T-cell (primary cell): ENCODE measurements around the gene KPNA1. TPM values are rescaled to one million over a fixed set of nuclear protein-coding genes. Genes with fewer than 3 reads are reported as not detected.

Experiments used
- ATAC-seq, 4 experiments: fragments of 200-7000 bp in 3 of 4; fragments of 150-1000 bp in 1 of 4; cut with Tn5 transposase; replicated peaks in 1 of 4; 1 replicate in 3 of 4; 2 replicates in 1 of 4; pipeline ENCODE4 v1.10.0; 2021; ENCODE audit warnings: moderate library complexity in 3 of 4, mild to moderate bottlenecking in 2 of 4, moderate number of reproducible peaks in 1 of 4
- CTCF ChIA-PET, 2 donors: fragments of 300-600 bp; sonication (Branson Sonifier 250); formaldehyde crosslinking; loops; one replicate each; lab custom pipeline; 2022; ENCODE audit warnings: antibody characterized with exemption in 2 of 2; lab: Charles Lee
- POLR2A ChIA-PET, 2 donors: fragments of 300-600 bp; sonication (Branson Sonifier 250); formaldehyde crosslinking; loops; one replicate each; lab custom pipeline; 2022; ENCODE audit warnings: antibody characterized with exemption in 2 of 2; lab: Charles Lee
- DNase-seq, 35 experiments: peaks; one replicate each; pipeline versions ENCODE4 v3.0.0 to v3.0.0-alpha.2; 2013 to 2023
- H3K27ac ChIP-seq: one replicate; pipeline ENCODE4 v1.5.1; 2013; ENCODE audit warnings: low read length
- H3K27me3 ChIP-seq, 2 experiments: replicated peaks in 1 of 2; 1 replicate in 1 of 2; 2 replicates in 1 of 2; pipeline versions ENCODE4 v1.6.1 to v1.7.0; 2013; ENCODE audit warnings: low read length in 1 of 2, mixed read lengths in 1 of 2; ENCODE audit not compliant: control insufficient read depth in 2 of 2, insufficient read depth in 2 of 2; ENCODE audit errors: extremely low read depth in 1 of 2
- H3K36me3 ChIP-seq, 2 donors: 1 replicate in 1 of 2; 2 replicates in 1 of 2; pipeline versions ENCODE4 v1.6.1 to v1.7.0; 2013; ENCODE audit warnings: low read length in 1 of 2; ENCODE audit not compliant: control insufficient read depth in 2 of 2, insufficient read depth in 1 of 2; ENCODE audit errors: extremely low read depth in 1 of 2
- H3K4me1 ChIP-seq, 2 experiments: 1 replicate in 1 of 2; 2 replicates in 1 of 2; pipeline versions ENCODE4 v1.6.1 to v1.7.0; 2013; ENCODE audit warnings: low read length in 2 of 2, mixed read lengths in 1 of 2; ENCODE audit not compliant: insufficient read depth in 2 of 2, control insufficient read depth in 1 of 2; ENCODE audit errors: extremely low read depth in 1 of 2
- H3K4me3 ChIP-seq, 2 donors: 1 replicate in 1 of 2; 2 replicates in 1 of 2; pipeline versions ENCODE4 v1.5.1 to v1.7.0; 2013; ENCODE audit warnings: mild to moderate bottlenecking in 2 of 2, low read length in 1 of 2, moderate library complexity in 1 of 2; ENCODE audit not compliant: control insufficient read depth in 1 of 2; ENCODE audit errors: extremely low read depth in 1 of 2
- H3K9me3 ChIP-seq: 2 replicates; pipeline ENCODE4 v1.7.0; 2013
- H3K27ac Mint-ChIP-seq, 2 donors: one replicate each; pipeline ENCODE4 v1.8.0; 2020 to 2021; ENCODE audit warnings: mild to moderate bottlenecking in 2 of 2, mixed read lengths in 2 of 2
- H3K27me3 Mint-ChIP-seq, 2 donors: one replicate each; pipeline ENCODE4 v1.8.0; 2021 to 2022; ENCODE audit warnings: mixed read lengths in 2 of 2
- H3K36me3 Mint-ChIP-seq: one replicate; pipeline ENCODE4 v1.8.0; 2021; ENCODE audit warnings: mixed read lengths
- H3K4me1 Mint-ChIP-seq, 3 donors: one replicate each; pipeline ENCODE4 v1.8.0; 2020 to 2022; ENCODE audit warnings: mixed read lengths in 3 of 3, mild to moderate bottlenecking in 1 of 3
- H3K4me3 Mint-ChIP-seq, 3 donors: one replicate each; pipeline ENCODE4 v1.8.0; 2020 to 2022; ENCODE audit warnings: mild to moderate bottlenecking in 3 of 3, mixed read lengths in 3 of 3, moderate library complexity in 3 of 3
- H3K9me3 Mint-ChIP-seq, 3 donors: one replicate each; pipeline ENCODE4 v1.8.0; 2020 to 2022; ENCODE audit warnings: mixed read lengths in 3 of 3
- WGBS: methylation state at CpG from one replicate; pipeline ENCODE4 v1.1.5; 2013; ENCODE audit warnings: missing lambda C conversion rate; ENCODE audit not compliant: insufficient coverage; 5-methylcytosine and 5-hydroxymethylcytosine counted together
- total RNA-seq, 35 experiments: library from RNA in 6 of 35; stranded (reverse) in 6 of 35; fragments of 120-200 nt in 1 of 35; gene quantifications; one replicate each; pipeline versions ENCODE4 v1.2.1 to v1.2.4 and lab custom pipeline; 2013 to 2026

KPNA1 gene
- total RNA-seq, 5 donors from 2014 or later (not counting 1 experiment from before 2014, with no cell fraction given), result 55.2 to 65.0 (median 57.5) TPM

GRCh38 chr3:122435950-122436349, 78.8 kb downstream of the KPNA1 start:
- no peak overlapping the region for H3K27ac ChIP-seq
- H3K27me3 Mint-ChIP-seq, result no peaks in the 10 kb centered on the region
- no peak for ATAC-seq
- H3K36me3 Mint-ChIP-seq, result peaks cover 77% of the 10 kb centered on the region
- DNase-seq, result no peak
- H3K4me3 Mint-ChIP-seq, result no peak overlapping the region
- H3K9me3 Mint-ChIP-seq, result peaks cover 0 to 11% (median 5%) of the 10 kb centered on the region in 3 donors
- no peaks in the 10 kb centered on the region for H3K27me3 ChIP-seq
- 100% methylated on average over 1 of the region's 9 CpGs for WGBS
- H3K4me1 Mint-ChIP-seq, result no peaks in the 10 kb centered on the region
- ChIA-PET POLR2A (no interaction called here), CTCF (no interaction called here)
- H3K36me3 ChIP-seq, result peaks cover 8 to 64% of the 10 kb centered on the region in 2 donors
- H3K4me1 ChIP-seq, result no peaks in the 10 kb centered on the region
- H3K27ac Mint-ChIP-seq, result no peak overlapping the region
- no peak overlapping the region for H3K4me3 ChIP-seq
- H3K9me3 ChIP-seq, result peaks cover 2% of the 10 kb centered on the region

- H3K4me3 Mint-ChIP-seq, result no peak overlapping the region
- ATAC-seq (no peak), DNase-seq (no peak)
- 100% methylated on average over 1 of the region's 2 CpGs for WGBS
- H3K27ac Mint-ChIP-seq, result no peak overlapping the region
- Histone ChIP-seq H3K36me3 (peaks cover 6 to 45% of the 10 kb centered on the region in 2 donors), H3K4me3 (no peak overlapping the region), H3K27me3 (no peaks in the 10 kb centered on the region), H3K9me3 (peaks cover 5% of the 10 kb centered on the region), H3K27ac (no peak overlapping the region), H3K4me1 (no peaks in the 10 kb centered on the region)
- CTCF ChIA-PET, result no interaction called here
- POLR2A ChIA-PET, result interaction anchor here in 1 of 2 donors (0.5 to 0.6 kb wide), 2 partner anchors 13 to 30 kb away, joined by 5 to 6 read pairs; no protein-coding TSS in a partner anchor
- H3K36me3 Mint-ChIP-seq, result peaks cover 78% of the 10 kb centered on the region
- peaks cover 0 to 7% (median 3%) of the 10 kb centered on the region in 3 donors for H3K9me3 Mint-ChIP-seq
- H3K27me3 Mint-ChIP-seq, result no peaks in the 10 kb centered on the region
- H3K4me1 Mint-ChIP-seq, result peaks cover 0 to 6% (median 6%) of the 10 kb centered on the region in 3 donors
These were observed 84.4 kb downstream of the KPNA1 start for GRCh38 chr3:122430371-122430770.

- H3K4me3 ChIP-seq, result no peak overlapping the region
- Mint-ChIP-seq H3K9me3 (peaks cover 0 to 7% (median 3%) of the 10 kb centered on the region in 3 donors), H3K27ac (peak overlapping the region; percentile 44 to 71), H3K27me3 (no peaks in the 10 kb centered on the region), H3K4me3 (no peak overlapping the region), H3K36me3 (peaks cover 68% of the 10 kb centered on the region), H3K4me1 (peaks cover 0 to 6% (median 6%) of the 10 kb centered on the region in 3 donors)
- ChIA-PET POLR2A (no interaction called here), CTCF (no interaction called here)
- H3K36me3 ChIP-seq, result peaks cover 6 to 39% of the 10 kb centered on the region in 2 donors
- no CpG with 5 or more reads among the region's 2 CpGs for WGBS
- peaks cover 5% of the 10 kb centered on the region for H3K9me3 ChIP-seq
- no peak overlapping the region for H3K27ac ChIP-seq
- ATAC-seq (no peak), DNase-seq (no peak)
- no peaks in the 10 kb centered on the region for H3K27me3 ChIP-seq
- no peaks in the 10 kb centered on the region for H3K4me1 ChIP-seq
These were observed 86.8 kb downstream of the KPNA1 start for GRCh38 chr3:122427857-122428471.

GRCh38 chr3:122421836-122422235, 92.9 kb downstream of the KPNA1 start:
- Histone ChIP-seq H3K27ac (no peak overlapping the region), H3K27me3 (no peaks in the 10 kb centered on the region), H3K4me3 (no peak overlapping the region), H3K9me3 (no peaks in the 10 kb centered on the region), H3K36me3 (peaks cover 2 to 19% of the 10 kb centered on the region in 2 donors), H3K4me1 (peaks cover 4 to 6% of the 10 kb centered on the region in 2 experiments)
- peaks cover 28% of the 10 kb centered on the region for H3K36me3 Mint-ChIP-seq
- ATAC-seq (no peak), DNase-seq (no peak)
- H3K27ac Mint-ChIP-seq, result no peak overlapping the region
- H3K27me3 Mint-ChIP-seq, result no peaks in the 10 kb centered on the region
- H3K4me1 Mint-ChIP-seq, result peaks cover 4 to 20% (median 19%) of the 10 kb centered on the region in 3 donors
- WGBS, result no CpG with 5 or more reads among the region's 2 CpGs
- POLR2A ChIA-PET, result no interaction called here
- CTCF ChIA-PET, result no interaction called here
- no peak overlapping the region for H3K4me3 Mint-ChIP-seq
- no peaks in the 10 kb centered on the region for H3K9me3 Mint-ChIP-seq

DNA sequence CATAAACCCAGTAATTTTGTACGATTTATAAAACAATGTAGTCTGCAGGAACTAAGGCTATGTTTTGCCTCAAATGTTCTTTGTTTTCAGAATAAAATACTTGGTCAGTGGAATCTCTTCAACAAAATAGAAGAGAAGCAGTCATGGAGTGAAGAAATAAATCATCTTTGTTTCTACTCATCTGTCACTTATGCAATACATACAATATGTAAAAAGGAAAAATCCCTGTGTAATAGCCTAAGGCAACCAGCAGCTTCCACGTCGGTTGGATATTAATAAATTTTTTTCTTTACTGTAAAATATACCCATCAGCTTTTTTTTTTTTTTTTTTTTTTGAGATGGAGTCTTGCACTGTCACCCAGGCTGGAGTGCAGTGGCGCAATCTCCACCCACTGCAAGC, 93.6 kb downstream of the KPNA1 start:
- ChIA-PET POLR2A (interaction anchor here (0.6 kb wide), 2 partner anchors 25 to 676 kb away, joined by 3 to 5 read pairs; no protein-coding TSS in a partner anchor), CTCF (no interaction called here)
- ATAC-seq, result no peak

GRCh38 chr3:122416966-122417365, 97.8 kb downstream of the KPNA1 start:
- no peaks in the 10 kb centered on the region for H3K27me3 Mint-ChIP-seq
- 71% methylated on average over 10 of the region's 14 CpGs for WGBS
- peaks cover 0 to 3% (median 0%) of the 10 kb centered on the region in 3 donors for H3K9me3 Mint-ChIP-seq
- Histone ChIP-seq H3K36me3 (peaks cover 0 to 11% of the 10 kb centered on the region in 2 donors), H3K27ac (peak overlapping the region; percentile 82), H3K4me3 (peak overlapping the region; percentile 65 to 86), H3K4me1 (peaks cover 14 to 15% of the 10 kb centered on the region in 2 experiments), H3K27me3 (no peaks in the 10 kb centered on the region), H3K9me3 (no peaks in the 10 kb centered on the region)
- H3K27ac Mint-ChIP-seq, result peak overlapping the region; percentile 100
- no peak for ATAC-seq
- POLR2A ChIA-PET, result interaction anchor here (0.6 to 2.2 kb wide), 9 partner anchors 16 to 785 kb away, joined by 3 to 14 read pairs (median 5); partner anchors contain the start of genes KPNA1 (in 2 of the 2), EAF2 (in 1 of the 2), FAM162A (in 1 of the 2) and HSPBAP1 (in 1 of the 2)
- peaks cover 44 to 64% (median 63%) of the 10 kb centered on the region in 3 donors for H3K4me1 Mint-ChIP-seq
- H3K4me3 Mint-ChIP-seq, result peak overlapping the region; percentile 95 to 99 (median 99)
- peaks cover 17% of the 10 kb centered on the region for H3K36me3 Mint-ChIP-seq
- CTCF ChIA-PET, result interaction anchor here in 1 of 2 donors (1.0 to 4.0 kb wide), 3 partner anchors 24 to 98 kb away, joined by 6 to 59 read pairs (median 20); partner anchors contain the start of genes FAM162A, KPNA1 and MIX23
- DNase-seq, result no peak

More for the DNA sequence above, 93.6 kb downstream of the KPNA1 start:
- no peak overlapping the region for H3K27ac Mint-ChIP-seq
- peaks cover 21% of the 10 kb centered on the region for H3K36me3 Mint-ChIP-seq
- no peaks in the 10 kb centered on the region for H3K27me3 Mint-ChIP-seq
- no peaks in the 10 kb centered on the region for H3K27me3 ChIP-seq
- H3K36me3 ChIP-seq, result peaks cover 2 to 12% of the 10 kb centered on the region in 2 donors
- peaks cover 11 to 26% (median 26%) of the 10 kb centered on the region in 3 donors for H3K4me1 Mint-ChIP-seq
- no peak overlapping the region for H3K4me3 ChIP-seq
- H3K9me3 Mint-ChIP-seq, result no peaks in the 10 kb centered on the region
- no peak overlapping the region for H3K4me3 Mint-ChIP-seq
- WGBS, result no CpG with 5 or more reads among the region's 4 CpGs
- no peak for DNase-seq
- H3K4me1 ChIP-seq, result peaks cover 6 to 9% of the 10 kb centered on the region in 2 experiments
- no peak overlapping the region for H3K27ac ChIP-seq
- no peaks in the 10 kb centered on the region for H3K9me3 ChIP-seq
